Fibroblast of villous mesenchyme (primary cell): ENCODE data around the gene CD274. TPM values are rescaled to one million over a fixed set of nuclear protein-coding genes. Genes with fewer than 3 reads are reported as not detected.
A peak's percentile ranks its signal among the peaks of the same experiment; 100 is the strongest.
"Not testable (repeated sequence)": the region's sequence is repeated elsewhere in the genome, so short reads cannot be mapped to it uniquely, and the experiment has no call there.

Source experiments
- DNase-seq: peaks from one replicate; pipeline ENCODE4 v3.0.0-alpha.2; 2010; ENCODE audit warnings: low read depth
- H3K4me3 ChIP-seq: 2 replicates; pipeline ENCODE4 v1.5.1; 2011; ENCODE audit warnings: low read depth, mild to moderate bottlenecking, low read length
- CTCF ChIP-seq: IDR thresholded peaks from 2 replicates; pipeline ENCODE4 v1.5.1; 2012; ENCODE audit warnings: low read depth, mild to moderate bottlenecking, low read length; ENCODE audit not compliant: insufficient read depth
- total RNA-seq: library from RNA; depleted of rRNA; stranded (reverse); fragments of >200 nt; gene quantifications from 2 replicates; pipeline ENCODE4 v1.2.3, GENCODE V29; 2012

CD274 gene
- total RNA-seq, 1 donor = 12.1 TPM

- no peak for DNase-seq
- H3K4me3 ChIP-seq = no peak overlapping the region
- TF ChIP-seq CTCF = no peak
These were observed 2.7 kb downstream of the CD274 start for GRCh38 chr9:5453004-5453403.

GRCh38 chr9:5453673-5454072 is 3.3 kb downstream of the CD274 start:
- no peak overlapping the region for H3K4me3 ChIP-seq
- no peak for TF ChIP-seq CTCF
- no peak for DNase-seq

GRCh38 chr9:5455181-5455580 is 4.8 kb downstream of the CD274 start:
- no peak overlapping the region for H3K4me3 ChIP-seq
- DNase-seq = peak; percentile 53
- TF ChIP-seq CTCF = no peak

GRCh38 chr9:5459289-5459829 is 9.0 kb downstream of the CD274 start:
- no peak for DNase-seq
- no peak for TF ChIP-seq CTCF
- no peak overlapping the region for H3K4me3 ChIP-seq

GRCh38 chr9:5460157-5460556 is 9.8 kb downstream of the CD274 start:
- TF ChIP-seq CTCF = no peak
- H3K4me3 ChIP-seq = no peak overlapping the region
- no peak for DNase-seq

- H3K4me3 ChIP-seq, DNase-seq: not testable (repeated sequence)
These were observed 14.5 kb downstream of the CD274 start for GRCh38 chr9:5464831-5465330.

GRCh38 chr9:5466005-5466404 is 15.7 kb downstream of the CD274 start:
- no peak overlapping the region for H3K4me3 ChIP-seq
- DNase-seq = no peak
- no peak for TF ChIP-seq CTCF
